ENCODE data around the gene MET.

Gene MET

GRCh38 chr7:116762971-116763370 lies 91.0 kb downstream of the MET start:
- Histone ChIP-seq H3K36me3 (ENCODE audit: low read length) (no peaks in the 10 kb centered on the region), H3K9me2 (replicated peaks; ENCODE audit: insufficient read depth, low read length) (no peaks in the 10 kb centered on the region), H4K20me1 (ENCODE audit: low read depth, low read length) (no peaks in the 10 kb centered on the region), H3K4me2 (ENCODE audit: low read depth, low read length, poor library complexity, severe bottlenecking) (no peak overlapping the region), H3K27me3 (ENCODE audit: low read length) (no peaks in the 10 kb centered on the region), H3K9me3 (ENCODE audit: insufficient read depth, low read length) (no peaks in the 10 kb centered on the region), H2AFZ (ENCODE audit: low read depth, low read length, severe bottlenecking) (no peak overlapping the region), H3K27ac (ENCODE audit: low read depth, low read length) (no peak overlapping the region), H3K79me2 (ENCODE audit: insufficient read depth, low read length) (no peaks in the 10 kb centered on the region), H3F3A (ENCODE audit: insufficient read depth) (no peaks in the 10 kb centered on the region), H3K4me3 (ENCODE audit: insufficient read depth, low read length, poor library complexity, severe bottlenecking) (no peak overlapping the region), H3K9ac (ENCODE audit: low read length) (no peak overlapping the region)
- no peak for TF ChIP-seq CTCF (IDR thresholded peaks at IDR 0.05; ENCODE audit: insufficient read depth, low read length, poor library complexity, severe bottlenecking)
- no peak for TF ChIP-seq EZH2phosphoT487 (conservative IDR thresholded peaks at IDR 0.05; ENCODE audit: low read length)

- H3K4me2 ChIP-seq (ENCODE audit: low read depth, low read length, poor library complexity, severe bottlenecking): no peak overlapping the region
- H3K9ac ChIP-seq (ENCODE audit: low read length): no peak overlapping the region
- H3K4me3 ChIP-seq (ENCODE audit: insufficient read depth, low read length, poor library complexity, severe bottlenecking): no peak overlapping the region
- H3K79me2 ChIP-seq (ENCODE audit: insufficient read depth, low read length): no peaks in the 10 kb centered on the region
- H3K9me2 ChIP-seq (replicated peaks; ENCODE audit: insufficient read depth, low read length): no peaks in the 10 kb centered on the region
- no peaks in the 10 kb centered on the region for H3K36me3 ChIP-seq (ENCODE audit: low read length)
- H3K27me3 ChIP-seq (ENCODE audit: low read length): no peaks in the 10 kb centered on the region
- no peaks in the 10 kb centered on the region for H4K20me1 ChIP-seq (ENCODE audit: low read depth, low read length)
- no peaks in the 10 kb centered on the region for H3F3A ChIP-seq (ENCODE audit: insufficient read depth)
- H2AFZ ChIP-seq (ENCODE audit: low read depth, low read length, severe bottlenecking): no peak overlapping the region
- H3K27ac ChIP-seq (ENCODE audit: low read depth, low read length): no peak overlapping the region
- TF ChIP-seq CTCF (IDR thresholded peaks at IDR 0.05; ENCODE audit: insufficient read depth, low read length, poor library complexity, severe bottlenecking) (no peak), EZH2phosphoT487 (conservative IDR thresholded peaks at IDR 0.05; ENCODE audit: low read length) (no peak)
- H3K9me3 ChIP-seq (ENCODE audit: insufficient read depth, low read length): no peaks in the 10 kb centered on the region
Measured at GRCh38 chr7:116763647-116764046, 91.7 kb downstream of the MET start.

- H3K79me2 ChIP-seq (ENCODE audit: insufficient read depth, low read length): no peaks in the 10 kb centered on the region
- H3F3A ChIP-seq (ENCODE audit: insufficient read depth): no peaks in the 10 kb centered on the region
- H3K27ac ChIP-seq (ENCODE audit: low read depth, low read length): no peak overlapping the region
- no peak overlapping the region for H2AFZ ChIP-seq (ENCODE audit: low read depth, low read length, severe bottlenecking)
- no peak overlapping the region for H3K4me2 ChIP-seq (ENCODE audit: low read depth, low read length, poor library complexity, severe bottlenecking)
- H4K20me1 ChIP-seq (ENCODE audit: low read depth, low read length): no peaks in the 10 kb centered on the region
- TF ChIP-seq CTCF (IDR thresholded peaks at IDR 0.05; ENCODE audit: insufficient read depth, low read length, poor library complexity, severe bottlenecking) (no peak), EZH2phosphoT487 (conservative IDR thresholded peaks at IDR 0.05; ENCODE audit: low read length) (no peak)
- no peaks in the 10 kb centered on the region for H3K9me2 ChIP-seq (replicated peaks; ENCODE audit: insufficient read depth, low read length)
- no peak overlapping the region for H3K9ac ChIP-seq (ENCODE audit: low read length)
- H3K9me3 ChIP-seq (ENCODE audit: insufficient read depth, low read length): no peaks in the 10 kb centered on the region
- no peak overlapping the region for H3K4me3 ChIP-seq (ENCODE audit: insufficient read depth, low read length, poor library complexity, severe bottlenecking)
- no peaks in the 10 kb centered on the region for H3K36me3 ChIP-seq (ENCODE audit: low read length)
- no peaks in the 10 kb centered on the region for H3K27me3 ChIP-seq (ENCODE audit: low read length)
Measured at GRCh38 chr7:116766881-116767280, 94.9 kb downstream of the MET start.

Measured in SU-DHL-6 (cell line).